ENCODE data around the gene GTF2E1. TPM values are rescaled to one million over a fixed set of nuclear protein-coding genes. Genes with fewer than 3 reads are reported as not detected.

The GTF2E1 gene
- total and polyA plus RNA-seq, 10 of the 15 experiments (the other 5 are each of a cell fraction or from before 2014, with no cell fraction given) = 9.2 to 24.9 (median 16.2) TPM

- TF ChIP-seq IRF4 (IDR thresholded peaks at IDR 0.05; ENCODE audit: low read depth, low read length) = 0 out of 2 replicates have a peak, but pooled peaks have one; percentile 13
- TF ChIP-seq FOXM1 (IDR thresholded peaks at IDR 0.05; ENCODE audit: low read depth, low read length) = peak; percentile 64; the same call in 1 of the 2 replicates
- peak; percentile 68 for TF ChIP-seq JUNB (IDR thresholded peaks at IDR 0.05)
- 0 out of 2 replicates have a peak, but pooled peaks have one; percentile 32 for TF ChIP-seq EED (IDR thresholded peaks at IDR 0.05; ENCODE audit: low read depth)
- TF ChIP-seq NFIC (IDR thresholded peaks at IDR 0.05; ENCODE audit: low read depth, low read length) = peak; percentile 84
- no peak for TF ChIP-seq ZNF207 (IDR thresholded peaks at IDR 0.05; ENCODE audit: borderline replicate concordance)
These were observed 31.4 kb downstream of the GTF2E1 start (continued) for GRCh38 chr3:120773932-120774331.

DNA sequence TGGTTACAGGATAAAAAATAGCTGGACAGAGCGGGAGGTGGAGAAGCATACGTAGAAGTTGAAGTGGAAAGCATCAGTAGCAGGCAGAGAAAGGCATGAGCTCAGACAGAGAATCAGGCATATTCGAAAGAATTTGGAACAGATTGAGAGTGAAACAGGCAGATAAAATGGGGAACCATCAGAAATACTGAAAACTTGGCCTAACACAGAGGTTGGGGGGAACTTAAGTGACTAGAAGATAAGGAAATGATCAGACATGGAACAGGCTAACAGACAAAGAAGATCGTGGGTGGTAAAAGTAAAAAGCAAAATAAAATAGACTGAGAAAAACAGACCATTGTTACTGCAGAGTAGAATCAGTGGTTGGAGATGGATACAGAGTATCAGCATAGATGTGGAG lies 32.9 kb downstream of the GTF2E1 start:
- H2AFZ ChIP-seq (ENCODE audit: control insufficient read depth, low read depth, low read length) = no peak overlapping the region
- no peaks in the 10 kb centered on the region for H4K20me1 ChIP-seq (ENCODE audit: control insufficient read depth, insufficient read depth)
- ChIA-PET POLR2A (interaction anchor here (0.6 to 0.9 kb wide), 2 partner anchors 180 to 195 kb away, joined by 3 read pairs; no protein-coding TSS in a partner anchor), CTCF (no interaction called here), SMC1A (ENCODE audit: uncharacterized antibody, unreplicated experiment) (interaction anchor here (1.1 to 1.7 kb wide), 2 partner anchors 10 to 358 kb away, joined by 4 to 7 read pairs; no protein-coding TSS in a partner anchor), RAD21 (ENCODE audit: unreplicated experiment) (no interaction called here)
- BruUV-seq (replicated peaks) = no TSS peak
- DNase-seq (ENCODE audit: low read depth, low spot score) (no peak), FAIRE-seq (no peak), ATAC-seq (no peak)
- H3K27ac ChIP-seq (ENCODE audit: control insufficient read depth, insufficient read depth) = no peak overlapping the region
- H3K4me2 ChIP-seq (ENCODE audit: control insufficient read depth, insufficient read depth) = no peak overlapping the region
- intact Hi-C loops (cut with micrococcal nuclease; ENCODE audit: unreplicated experiment) = no loop called here
- H3K79me2 ChIP-seq (ENCODE audit: control insufficient read depth, insufficient read depth, low read length) = no peaks in the 10 kb centered on the region
- H3K9me3 ChIP-seq (replicated peaks; ENCODE audit: control insufficient read depth, insufficient read depth, low read length) = no peaks in the 10 kb centered on the region; the same call in 2 of the 3 replicates
- H3K9ac ChIP-seq (ENCODE audit: control insufficient read depth, insufficient read depth, low read length) = no peak overlapping the region
- peaks cover 3% of the 10 kb centered on the region; the same call in 1 of the 2 replicates for H3K4me1 ChIP-seq (ENCODE audit: control insufficient read depth, insufficient read depth, low read length)
- WGBS (ENCODE audit: insufficient coverage, insufficient replicate concordance, low lambda C conversion rate, missing lambda C conversion rate) = 98% methylated on average over 3 of the region's 4 CpGs
- no peak overlapping the region for H3K4me3 ChIP-seq
- peaks cover 0 to 6% of the 10 kb centered on the region in 2 experiments; a peak in 2 of 4 replicates for H3K36me3 ChIP-seq (ENCODE audit: control insufficient read depth in 2 of 2, insufficient read depth in 2 of 2, low read length in 1 of 2)
- in situ Hi-C loops (cut with MboI) = no loop called here
- H3K27me3 ChIP-seq (replicated peaks in 1 of 2; ENCODE audit: control insufficient read depth in 2 of 2, insufficient read depth in 2 of 2, low read length in 1 of 2) = no peaks in the 10 kb centered on the region
- TF ChIP-seq ATF2 (IDR thresholded peaks at IDR 0.05; ENCODE audit: low read length) = no peak
- TF ChIP-seq POLR2AphosphoS5 (IDR thresholded peaks at IDR 0.05; ENCODE audit: low read length) = no peak
- TF ChIP-seq, protein P1, sequence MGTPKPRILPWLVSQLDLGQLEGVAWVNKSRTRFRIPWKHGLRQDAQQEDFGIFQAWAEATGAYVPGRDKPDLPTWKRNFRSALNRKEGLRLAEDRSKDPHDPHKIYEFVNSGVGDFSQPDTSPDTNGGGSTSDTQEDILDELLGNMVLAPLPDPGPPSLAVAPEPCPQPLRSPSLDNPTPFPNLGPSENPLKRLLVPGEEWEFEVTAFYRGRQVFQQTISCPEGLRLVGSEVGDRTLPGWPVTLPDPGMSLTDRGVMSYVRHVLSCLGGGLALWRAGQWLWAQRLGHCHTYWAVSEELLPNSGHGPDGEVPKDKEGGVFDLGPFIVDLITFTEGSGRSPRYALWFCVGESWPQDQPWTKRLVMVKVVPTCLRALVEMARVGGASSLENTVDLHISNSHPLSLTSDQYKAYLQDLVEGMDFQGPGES (IDR thresholded peaks at IDR 0.05) = no peak
- no peak for TF ChIP-seq CREB1 (IDR thresholded peaks at IDR 0.05; ENCODE audit: low read depth)
- TF ChIP-seq NR2F1 (conservative IDR thresholded peaks at IDR 0.05) = no peak
- no peak for TF ChIP-seq TCF7 (IDR thresholded peaks at IDR 0.05; ENCODE audit: borderline replicate concordance)
- TF ChIP-seq SKIL (IDR thresholded peaks at IDR 0.05; ENCODE audit: low read depth, poor library complexity, severe bottlenecking) = no peak
- TF ChIP-seq STAT1 (conservative IDR thresholded peaks at IDR 0.05) = no peak
- no peak for TF ChIP-seq E4F1 (IDR thresholded peaks at IDR 0.05; ENCODE audit: borderline replicate concordance, partially characterized antibody)
- no peak for TF ChIP-seq RBBP5 (conservative IDR thresholded peaks at IDR 0.05)
- TF ChIP-seq SIN3A (IDR thresholded peaks at IDR 0.05; ENCODE audit: low read depth, low read length) = no peak
- no peak for TF ChIP-seq KAT2A (conservative IDR thresholded peaks at IDR 0.05; ENCODE audit: control insufficient read depth, low read depth, low read length)
